ENCODE measurements around the gene CS. TPM values are rescaled to one million over a fixed set of nuclear protein-coding genes. Genes with fewer than 3 reads are reported as not detected.

The CS gene
- total RNA-seq, 2 experiments from 2014 or later = 139 to 145 TPM

DNA sequence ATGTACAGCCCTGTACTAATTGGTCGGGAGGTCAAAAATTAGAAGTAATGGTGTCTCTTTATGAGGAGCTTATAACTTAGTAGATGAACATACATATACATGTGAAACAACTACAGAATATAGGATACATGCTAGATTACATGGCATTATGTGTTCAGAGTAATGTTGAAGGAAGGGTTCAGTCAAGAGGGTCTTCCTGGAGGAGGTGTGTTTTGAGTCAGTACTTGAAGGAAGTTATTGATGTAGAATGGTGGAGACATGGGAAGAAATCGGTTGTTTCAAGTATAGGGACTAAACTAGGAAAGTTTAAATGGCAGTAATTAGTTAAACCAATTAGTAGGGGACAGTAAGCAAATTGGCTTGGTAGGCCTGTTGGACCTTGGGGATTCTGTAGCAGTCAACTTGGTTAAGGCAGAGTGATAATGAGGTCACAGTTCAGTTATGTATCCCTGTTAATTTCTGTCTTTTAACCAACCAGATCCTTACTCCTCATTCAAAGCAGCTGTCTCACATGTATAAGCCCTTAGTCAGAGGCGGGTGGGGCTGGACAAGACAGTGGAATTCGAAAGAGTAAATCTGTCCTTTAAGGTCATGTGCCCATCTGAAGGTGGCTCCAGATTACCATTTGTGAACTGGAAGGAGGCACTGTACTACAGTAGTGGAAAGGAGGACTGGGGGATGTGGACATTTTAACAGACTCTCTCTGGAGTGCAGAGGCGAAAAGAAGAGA, 38.5 kb downstream of the CS start:
- DNase-seq = no peak
- no peak for TF ChIP-seq CTCF (IDR thresholded peaks at IDR 0.05)
- no peaks in the 10 kb centered on the region for H3K27me3 ChIP-seq (ENCODE audit: control insufficient read depth in 1 of 2, insufficient read depth in 2 of 2, low read length in 2 of 2)
- H3K9me3 Mint-ChIP-seq = no peaks in the 10 kb centered on the region
- no peaks in the 10 kb centered on the region for H3K27me3 Mint-ChIP-seq
- peak overlapping the region; percentile 36 for H3K4me3 Mint-ChIP-seq
- ChIA-PET CTCF (no interaction called here), POLR2A (no interaction called here)
- H3K36me3 ChIP-seq (ENCODE audit: insufficient read depth, low read length) = peaks cover 4% of the 10 kb centered on the region
- peaks cover 3% of the 10 kb centered on the region for H3K36me3 Mint-ChIP-seq (ENCODE audit: low read depth)
- intact Hi-C loops (cut with DNase I, micrococcal nuclease) = no loop called here
- no peaks in the 10 kb centered on the region for H3K9me3 ChIP-seq (ENCODE audit: control insufficient read depth in 1 of 2, insufficient read depth in 1 of 2, low read length in 2 of 2)
- peaks cover 27% of the 10 kb centered on the region for H3K4me1 ChIP-seq (ENCODE audit: insufficient read depth, low read length)
- H3K27ac Mint-ChIP-seq = no peak overlapping the region
- H3K27ac ChIP-seq (ENCODE audit: low read depth in 1 of 2, low read length in 2 of 2) = no peak overlapping the region
- no peak for ATAC-seq (ENCODE audit: poor library complexity)
- peaks cover 18% of the 10 kb centered on the region for H3K4me1 Mint-ChIP-seq (ENCODE audit: low read depth)
- H3K4me3 ChIP-seq (ENCODE audit: low read length) = no peak overlapping the region

DNA sequence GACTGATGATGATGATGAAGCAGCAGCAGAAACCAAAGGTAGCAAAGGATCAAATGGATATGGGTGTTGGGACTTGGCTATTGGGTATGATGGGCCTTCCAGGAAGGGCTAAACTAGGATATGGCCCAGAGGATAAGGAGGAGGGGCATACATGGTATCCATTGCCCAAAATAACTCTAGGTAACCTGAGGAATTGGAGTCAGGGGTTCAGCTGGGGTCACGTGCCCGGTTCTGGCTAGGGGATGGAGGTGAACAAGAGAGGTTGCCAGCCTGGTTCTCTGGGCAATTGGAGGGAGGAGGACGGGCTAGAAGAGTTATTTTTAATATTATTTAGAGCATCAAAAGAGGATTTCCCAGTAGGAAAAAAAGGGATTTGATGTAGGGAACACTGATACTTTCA, 39.2 kb downstream of the CS start:
- Histone ChIP-seq H3K27ac (ENCODE audit: low read depth in 1 of 2, low read length in 2 of 2) (no peak overlapping the region), H3K9me3 (ENCODE audit: control insufficient read depth in 1 of 2, insufficient read depth in 1 of 2, low read length in 2 of 2) (no peaks in the 10 kb centered on the region), H3K4me3 (ENCODE audit: low read length) (no peak overlapping the region), H3K36me3 (ENCODE audit: insufficient read depth, low read length) (peaks cover 11% of the 10 kb centered on the region), H3K27me3 (ENCODE audit: control insufficient read depth in 1 of 2, insufficient read depth in 2 of 2, low read length in 2 of 2) (no peaks in the 10 kb centered on the region), H3K4me1 (ENCODE audit: insufficient read depth, low read length) (peaks cover 27% of the 10 kb centered on the region)
- no peaks in the 10 kb centered on the region for H3K9me3 Mint-ChIP-seq
- no peak overlapping the region for H3K27ac Mint-ChIP-seq
- peaks cover 5% of the 10 kb centered on the region for H3K36me3 Mint-ChIP-seq (ENCODE audit: low read depth)
- intact Hi-C loops (cut with DNase I, micrococcal nuclease) = no loop called here
- peak overlapping the region; percentile 20 for H3K4me3 Mint-ChIP-seq
- H3K27me3 Mint-ChIP-seq = no peaks in the 10 kb centered on the region
- ChIA-PET CTCF (no interaction called here), POLR2A (no interaction called here)
- peaks cover 19% of the 10 kb centered on the region for H3K4me1 Mint-ChIP-seq (ENCODE audit: low read depth)
- no peak for TF ChIP-seq CTCF (IDR thresholded peaks at IDR 0.05)
- DNase-seq (no peak), ATAC-seq (ENCODE audit: poor library complexity) (no peak)

DNA sequence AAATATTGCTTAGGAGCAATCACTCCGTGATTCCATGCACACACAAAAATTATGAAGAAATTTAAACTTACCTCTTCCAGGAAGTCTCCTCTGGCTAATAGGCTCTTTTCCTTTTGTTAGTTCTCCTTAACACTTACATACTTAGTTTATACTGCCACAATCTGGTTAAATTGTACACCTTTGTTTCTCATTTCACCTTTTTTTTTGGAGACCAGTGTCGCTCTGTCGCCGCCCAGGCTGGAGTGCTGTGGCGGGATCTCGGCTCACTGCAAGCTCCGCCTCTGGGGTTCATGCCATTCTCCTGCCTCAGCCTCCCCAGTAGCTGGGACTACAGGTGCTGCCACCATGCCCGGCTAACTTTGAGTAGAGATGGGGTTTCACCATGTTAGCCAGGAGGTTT, 39.8 kb downstream of the CS start:
- Mint-ChIP-seq H3K27ac (no peak overlapping the region), H3K27me3 (no peaks in the 10 kb centered on the region), H3K4me3 (no peak overlapping the region), H3K36me3 (ENCODE audit: low read depth) (peaks cover 10% of the 10 kb centered on the region), H3K9me3 (no peaks in the 10 kb centered on the region), H3K4me1 (ENCODE audit: low read depth) (peaks cover 20% of the 10 kb centered on the region)
- Histone ChIP-seq H3K27me3 (ENCODE audit: control insufficient read depth in 1 of 2, insufficient read depth in 2 of 2, low read length in 2 of 2) (no peaks in the 10 kb centered on the region), H3K4me1 (ENCODE audit: insufficient read depth, low read length) (peaks cover 27% of the 10 kb centered on the region), H3K36me3 (ENCODE audit: insufficient read depth, low read length) (peaks cover 17% of the 10 kb centered on the region), H3K9me3 (ENCODE audit: control insufficient read depth in 1 of 2, insufficient read depth in 1 of 2, low read length in 2 of 2) (no peaks in the 10 kb centered on the region), H3K4me3 (ENCODE audit: low read length) (no peak overlapping the region), H3K27ac (ENCODE audit: low read depth in 1 of 2, low read length in 2 of 2) (no peak overlapping the region)
- ChIA-PET CTCF (no interaction called here), POLR2A (no interaction called here)
- no peak for ATAC-seq (ENCODE audit: poor library complexity)
- DNase-seq = no peak
- intact Hi-C loops (cut with DNase I, micrococcal nuclease) = no loop called here
- TF ChIP-seq CTCF (IDR thresholded peaks at IDR 0.05) = no peak

All from CD4-positive, alpha-beta T cell (primary cell).